Measurements from ENCODE around the gene UST. TPM values are rescaled to one million over a fixed set of nuclear protein-coding genes. Genes with fewer than 3 reads are reported as not detected.

UST gene
- total and polyA plus RNA-seq, 9 of the 15 experiments (the other 6 are each of a cell fraction or from before 2014, with no cell fraction given) = 0.04 to 0.10 TPM; not detected in 7

GRCh38 chr6:149076355-149076734 is 329.5 kb downstream of the UST start (continued):
- TF ChIP-seq RNF219 (CRISPR knock-in tag; IDR thresholded peaks at IDR 0.05) = no peak

GRCh38 chr6:149077208-149077607 is 330.4 kb downstream of the UST start:
- FAIRE-seq (no peak), ATAC-seq (no peak)
- TF ChIP-seq BRF2 (IDR thresholded peaks at IDR 0.05; ENCODE audit: borderline replicate concordance, insufficient read depth, insufficient read length) (no peak), AFF4 (CRISPR knock-in tag; IDR thresholded peaks at IDR 0.05) (no peak), CREB3L1 (IDR thresholded peaks at IDR 0.05; ENCODE audit: borderline replicate concordance, low read depth) (no peak), VEZF1 (CRISPR knock-in tag; IDR thresholded peaks at IDR 0.05) (no peak), RAD21 (CRISPR knock-in tag; conservative IDR thresholded peaks at IDR 0.05 in 1 of 2, IDR thresholded peaks at IDR 0.05 in 1 of 2) (no peak)

More at GRCh38 chr6:149077208-149077607, 330.4 kb downstream of the UST start:
- H3K9ac ChIP-seq (ENCODE audit: insufficient read depth in 1 of 2, low read depth in 2 of 2, low read length in 2 of 2) = no peak overlapping the region
- in situ Hi-C loops (cut with MboI) = no loop called here
- intact Hi-C loops (cut with micrococcal nuclease) = no loop called here
- no peak overlapping the region for H2AFZ ChIP-seq (ENCODE audit: low read depth, low read length)
- no peak overlapping the region for H3K4me2 ChIP-seq (ENCODE audit: insufficient read depth, low read length)
- no peaks in the 10 kb centered on the region for H3K36me3 ChIP-seq (ENCODE audit: control insufficient read depth, insufficient read depth, low read length)
- POLR2A ChIA-PET = interaction anchor here (0.7 to 1.1 kb wide), 3 partner anchors 9 to 23 kb away, joined by 3 to 4 read pairs (median 3); no protein-coding TSS in a partner anchor
- WGBS (ENCODE audit: insufficient coverage, low coverage, missing lambda C conversion rate) = 3% methylated on average over 6 of the region's 6 CpGs
- no peaks in the 10 kb centered on the region; the same call in 1 of the 2 replicates for H4K20me1 ChIP-seq (replicated peaks; ENCODE audit: control insufficient read depth, insufficient read depth, low read length)
- H3K9me1 ChIP-seq (ENCODE audit: control insufficient read depth, insufficient read depth, low read length) = no peaks in the 10 kb centered on the region
- CTCF ChIA-PET (ENCODE audit: low intra/inter-chr PET ratio) = interaction anchor here (0.6 kb wide), 1 partner anchor 358 kb away, joined by 3 read pairs; no protein-coding TSS in a partner anchor
- no TSS peak for BruUV-seq (replicated peaks)
- no peak overlapping the region for H3K27ac ChIP-seq (ENCODE audit: extremely low read depth, low read depth, low read length)
- peaks cover 20 to 47% of the 10 kb centered on the region in 2 experiments for H3K27me3 ChIP-seq (ENCODE audit: control insufficient read depth in 2 of 2, insufficient read depth in 2 of 2, low read length in 2 of 2)
- H3K4me1 ChIP-seq (replicated peaks in 1 of 2; ENCODE audit: control insufficient read depth in 2 of 2, insufficient read depth in 2 of 2, low read length in 2 of 2) = no peaks in the 10 kb centered on the region; a peak in 1 of 5 replicates
- no peak for DNase-seq (ENCODE audit: extremely low read depth in 1 of 4, low spot score in 3 of 4)
- H3K9me3 ChIP-seq (replicated peaks; ENCODE audit: control insufficient read depth, insufficient read depth, low read depth, low read length) = no peaks in the 10 kb centered on the region
- H3K4me3 ChIP-seq = no peak overlapping the region
- H3K79me2 ChIP-seq (ENCODE audit: control insufficient read depth, insufficient read depth, low read length) = no peaks in the 10 kb centered on the region
